ENCODE data around the gene UTP3.
A peak's percentile ranks its signal among the peaks of the same experiment; 100 is the strongest.
"Not testable (repeated sequence)": the region's sequence is repeated elsewhere in the genome, so short reads cannot be mapped to it uniquely, and the experiment has no call there.

Gene UTP3, protein sequence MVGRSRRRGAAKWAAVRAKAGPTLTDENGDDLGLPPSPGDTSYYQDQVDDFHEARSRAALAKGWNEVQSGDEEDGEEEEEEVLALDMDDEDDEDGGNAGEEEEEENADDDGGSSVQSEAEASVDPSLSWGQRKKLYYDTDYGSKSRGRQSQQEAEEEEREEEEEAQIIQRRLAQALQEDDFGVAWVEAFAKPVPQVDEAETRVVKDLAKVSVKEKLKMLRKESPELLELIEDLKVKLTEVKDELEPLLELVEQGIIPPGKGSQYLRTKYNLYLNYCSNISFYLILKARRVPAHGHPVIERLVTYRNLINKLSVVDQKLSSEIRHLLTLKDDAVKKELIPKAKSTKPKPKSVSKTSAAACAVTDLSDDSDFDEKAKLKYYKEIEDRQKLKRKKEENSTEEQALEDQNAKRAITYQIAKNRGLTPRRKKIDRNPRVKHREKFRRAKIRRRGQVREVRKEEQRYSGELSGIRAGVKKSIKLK

DNA sequence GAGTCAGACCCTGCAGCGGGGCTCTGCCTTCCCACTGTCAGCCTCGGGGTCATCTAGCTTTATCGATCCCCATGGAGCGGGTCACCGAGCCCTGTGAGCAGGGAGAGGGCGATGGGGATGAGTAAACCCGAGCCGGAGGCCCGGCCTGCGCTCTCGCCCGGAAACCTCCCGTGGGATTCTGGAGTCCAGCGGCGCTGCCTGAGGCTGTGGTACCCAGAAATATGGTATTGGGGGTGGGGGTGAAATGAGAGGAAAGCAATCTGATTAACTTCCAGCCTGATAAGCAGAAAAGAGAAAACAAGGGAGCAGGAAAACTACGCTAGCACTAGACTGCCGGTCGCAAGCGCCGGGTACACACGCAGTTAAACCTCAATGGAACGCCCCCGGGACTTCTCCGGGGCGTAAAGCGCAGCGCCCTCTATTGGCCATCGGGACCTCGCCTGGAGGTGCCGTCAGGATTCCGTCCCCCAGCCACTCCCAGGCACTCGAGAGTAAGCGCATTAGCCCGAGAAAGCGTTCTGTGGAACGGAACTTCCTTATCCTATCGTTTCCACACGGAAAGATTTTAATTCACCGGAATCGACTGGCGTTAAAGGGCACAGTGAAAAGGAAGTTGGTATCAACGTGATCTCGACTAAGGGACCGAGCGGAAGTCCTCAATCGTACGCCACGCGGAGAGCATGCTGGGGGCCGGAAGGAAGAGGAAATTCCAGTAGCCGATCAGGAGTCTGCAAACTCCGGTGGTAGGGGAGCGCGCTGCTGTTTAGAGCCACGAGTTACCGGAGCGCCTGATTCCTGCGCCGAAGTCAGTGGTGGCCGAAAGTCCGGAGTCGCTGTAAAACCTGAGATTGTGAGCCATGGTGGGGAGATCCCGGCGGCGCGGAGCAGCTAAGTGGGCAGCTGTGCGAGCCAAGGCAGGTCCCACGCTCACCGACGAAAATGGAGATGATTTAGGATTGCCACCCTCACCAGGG is at the start of gene UTP3:
TSS of gene UTP3 (plus strand) at position 712 of the 974 bp plus-strand sequence. CDS start at position 858, 146 bp downstream.
- Histone ChIP-seq H3K27me3 (ENCODE audit: control insufficient read depth, insufficient read depth, low read length) (no peaks in the 10 kb centered on the region), H3K9ac (ENCODE audit: low read length) (peak within 1 kb of the TSS; percentile 93), H3K4me1 (ENCODE audit: control insufficient read depth, insufficient read depth, low read length) (peaks cover 14% of the 10 kb centered on the region), H3K4me3 (ENCODE audit: low read length) (peak within 1 kb of the TSS; percentile 97), H3K36me3 (ENCODE audit: control insufficient read depth, insufficient read depth, low read length) (peaks cover 2% of the 10 kb centered on the region), H3K27ac (ENCODE audit: low read depth, low read length) (peak within 1 kb of the TSS; percentile 94)

DNA sequence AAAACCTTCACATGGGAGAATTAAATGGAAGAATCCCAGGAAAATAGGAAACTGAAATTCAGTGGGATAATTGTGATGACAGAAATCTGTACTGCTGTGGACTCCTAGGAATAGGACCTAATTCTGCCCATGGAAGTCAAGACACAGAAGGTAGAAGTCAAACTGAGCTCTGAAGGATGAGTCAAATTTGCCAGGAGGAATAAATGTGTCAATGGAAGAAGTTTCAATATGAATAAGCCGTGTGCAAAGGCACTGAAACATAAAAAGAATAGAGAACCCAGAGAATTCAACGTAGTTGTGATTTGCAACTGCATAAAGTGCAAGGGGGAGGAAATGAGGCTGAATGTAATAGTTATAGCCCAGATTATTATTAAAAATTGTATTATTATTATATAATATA is 48.1 kb upstream of the UTP3 start:
- Histone ChIP-seq H3K27me3 (ENCODE audit: control insufficient read depth, insufficient read depth, low read length) (no peaks in the 10 kb centered on the region), H3K27ac (ENCODE audit: low read depth, low read length) (no peak overlapping the region), H3K9ac (ENCODE audit: low read length) (no peak overlapping the region), H3K36me3 (ENCODE audit: control insufficient read depth, insufficient read depth, low read length) (no peaks in the 10 kb centered on the region), H3K4me3 (ENCODE audit: low read length) (no peak overlapping the region), H3K4me1 (ENCODE audit: control insufficient read depth, insufficient read depth, low read length) (peaks cover 3% of the 10 kb centered on the region)

DNA sequence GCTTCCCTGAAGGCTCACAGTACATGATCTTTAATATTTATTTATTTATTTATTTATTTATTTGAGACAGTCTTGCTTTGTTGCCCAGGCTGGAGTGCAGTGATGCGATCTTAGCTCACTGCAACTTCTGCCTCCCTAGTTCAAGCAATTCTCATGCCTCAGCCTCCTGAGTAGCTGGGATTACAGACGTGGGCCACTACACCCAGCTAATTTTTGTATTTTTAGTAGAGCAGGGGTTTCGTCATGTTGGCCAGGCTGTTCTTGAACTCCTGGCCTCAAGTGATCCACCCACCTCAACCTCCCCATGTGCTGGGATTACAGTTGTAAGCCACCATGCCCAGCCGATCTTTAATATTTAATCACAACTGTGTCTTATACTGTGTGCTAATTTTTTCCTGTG is 37.6 kb upstream of the UTP3 start:
- not testable (repeated sequence) for H3K27ac ChIP-seq (ENCODE audit: low read depth, low read length); H3K27me3 ChIP-seq (ENCODE audit: control insufficient read depth, insufficient read depth, low read length); H3K9ac ChIP-seq (ENCODE audit: low read length); H3K4me1 ChIP-seq (ENCODE audit: control insufficient read depth, insufficient read depth, low read length); H3K36me3 ChIP-seq (ENCODE audit: control insufficient read depth, insufficient read depth, low read length); H3K4me3 ChIP-seq (ENCODE audit: low read length)

DNA sequence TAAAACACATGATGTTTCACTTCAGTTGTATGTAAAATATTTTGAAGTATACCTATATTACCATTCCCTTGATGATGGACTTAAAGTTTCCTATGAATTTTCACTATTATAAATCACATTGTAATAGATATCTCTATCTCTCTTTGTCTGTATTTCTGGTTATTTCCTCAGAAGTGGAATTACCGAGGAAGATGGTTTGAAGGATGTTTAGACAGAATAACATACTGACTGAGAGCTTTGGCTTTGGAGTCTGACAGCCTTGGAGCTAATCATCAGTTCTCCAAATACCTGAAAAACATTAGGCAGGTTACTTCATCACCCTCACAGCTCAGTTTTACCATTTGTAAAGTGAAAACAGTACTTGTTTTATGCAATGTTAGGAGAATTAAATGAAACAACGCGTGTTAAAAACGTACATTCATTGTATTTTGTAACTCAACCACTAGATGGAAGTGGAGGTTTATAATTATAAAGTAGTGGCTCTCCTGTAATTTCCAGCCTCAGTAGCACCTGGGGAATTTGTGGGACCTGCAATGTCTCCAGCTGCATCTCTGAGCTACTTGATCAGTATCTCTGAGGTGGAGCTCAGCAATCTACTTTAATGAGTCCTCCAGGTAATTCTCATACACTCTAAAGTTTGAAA is 36.3 kb upstream of the UTP3 start:
- Histone ChIP-seq H3K4me3 (ENCODE audit: low read length) (no peak overlapping the region), H3K36me3 (ENCODE audit: control insufficient read depth, insufficient read depth, low read length) (no peaks in the 10 kb centered on the region), H3K27ac (ENCODE audit: low read depth, low read length) (no peak overlapping the region), H3K4me1 (ENCODE audit: control insufficient read depth, insufficient read depth, low read length) (no peaks in the 10 kb centered on the region), H3K27me3 (ENCODE audit: control insufficient read depth, insufficient read depth, low read length) (no peaks in the 10 kb centered on the region), H3K9ac (ENCODE audit: low read length) (peak overlapping the region; percentile 27)

DNA sequence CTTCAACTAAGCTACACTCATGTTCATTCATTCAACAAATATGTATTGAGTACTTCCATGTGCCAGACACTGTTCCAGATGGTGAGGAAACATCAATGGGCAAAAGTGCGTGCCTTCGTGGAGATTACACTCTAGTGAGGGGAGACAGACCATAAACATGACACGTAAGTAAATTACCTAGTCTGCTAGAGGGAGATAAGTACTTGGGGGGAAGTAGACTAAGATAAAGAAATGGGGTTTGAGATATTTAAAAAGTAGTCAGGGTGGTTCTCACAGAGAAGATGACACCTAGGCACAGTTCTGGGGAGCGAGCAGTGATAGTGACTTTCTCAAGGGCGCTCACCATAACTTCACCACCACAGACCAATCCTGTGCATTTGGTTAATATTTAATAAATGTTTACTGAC is 33.7 kb upstream of the UTP3 start:
- Histone ChIP-seq H3K9ac (ENCODE audit: low read length) (no peak overlapping the region), H3K4me3 (ENCODE audit: low read length) (no peak overlapping the region), H3K36me3 (ENCODE audit: control insufficient read depth, insufficient read depth, low read length) (no peaks in the 10 kb centered on the region), H3K27ac (ENCODE audit: low read depth, low read length) (no peak overlapping the region), H3K4me1 (ENCODE audit: control insufficient read depth, insufficient read depth, low read length) (no peaks in the 10 kb centered on the region), H3K27me3 (ENCODE audit: control insufficient read depth, insufficient read depth, low read length) (peaks cover 2% of the 10 kb centered on the region)

DNA sequence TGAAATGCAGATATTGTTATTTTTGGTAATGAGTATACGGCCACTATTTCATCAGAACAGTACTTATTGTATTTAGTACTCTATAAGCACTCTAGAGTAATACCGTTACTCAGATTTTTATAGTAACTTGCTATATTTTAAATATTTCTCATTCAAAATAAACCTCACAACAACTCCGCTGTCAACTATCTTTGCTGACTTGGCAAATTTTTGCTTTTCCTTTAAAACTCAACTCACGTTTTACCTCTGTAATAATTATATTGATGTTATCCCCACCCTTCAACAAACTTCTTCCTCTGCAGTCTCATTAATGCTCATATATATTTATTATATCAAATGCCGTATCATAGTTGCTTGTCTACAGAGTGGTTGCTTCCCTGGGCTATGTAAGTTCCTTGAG is 31.0 kb upstream of the UTP3 start:
- H3K9ac ChIP-seq (ENCODE audit: low read length) = no peak overlapping the region
- no peaks in the 10 kb centered on the region for H3K4me1 ChIP-seq (ENCODE audit: control insufficient read depth, insufficient read depth, low read length)
- no peaks in the 10 kb centered on the region for H3K36me3 ChIP-seq (ENCODE audit: control insufficient read depth, insufficient read depth, low read length)
- H3K4me3 ChIP-seq (ENCODE audit: low read length) = no peak overlapping the region
- H3K27ac ChIP-seq (ENCODE audit: low read depth, low read length) = no peak overlapping the region
- peaks cover 2% of the 10 kb centered on the region for H3K27me3 ChIP-seq (ENCODE audit: control insufficient read depth, insufficient read depth, low read length)

DNA sequence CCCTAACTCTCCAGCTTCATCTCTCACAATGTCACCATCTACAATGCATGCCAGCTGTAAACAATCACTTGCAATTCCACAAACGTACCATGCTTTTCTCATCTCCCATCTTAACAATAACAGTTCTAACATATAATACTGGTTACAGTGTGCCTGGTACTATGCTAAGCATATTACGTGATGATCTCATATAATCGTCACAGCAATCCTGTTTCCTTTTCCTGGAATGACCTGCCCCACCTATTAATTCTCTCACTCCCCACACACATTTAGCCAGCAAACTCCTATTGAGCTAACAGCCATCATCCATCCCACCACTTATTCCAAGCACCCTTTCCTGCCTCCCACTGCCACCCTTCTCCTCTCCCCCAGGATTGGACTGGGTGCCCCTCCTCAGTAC is 29.9 kb upstream of the UTP3 start:
- Histone ChIP-seq H3K4me3 (ENCODE audit: low read length) (no peak overlapping the region), H3K27me3 (ENCODE audit: control insufficient read depth, insufficient read depth, low read length) (peaks cover 2% of the 10 kb centered on the region), H3K27ac (ENCODE audit: low read depth, low read length) (no peak overlapping the region), H3K9ac (ENCODE audit: low read length) (no peak overlapping the region), H3K4me1 (ENCODE audit: control insufficient read depth, insufficient read depth, low read length) (no peaks in the 10 kb centered on the region), H3K36me3 (ENCODE audit: control insufficient read depth, insufficient read depth, low read length) (no peaks in the 10 kb centered on the region)

DNA sequence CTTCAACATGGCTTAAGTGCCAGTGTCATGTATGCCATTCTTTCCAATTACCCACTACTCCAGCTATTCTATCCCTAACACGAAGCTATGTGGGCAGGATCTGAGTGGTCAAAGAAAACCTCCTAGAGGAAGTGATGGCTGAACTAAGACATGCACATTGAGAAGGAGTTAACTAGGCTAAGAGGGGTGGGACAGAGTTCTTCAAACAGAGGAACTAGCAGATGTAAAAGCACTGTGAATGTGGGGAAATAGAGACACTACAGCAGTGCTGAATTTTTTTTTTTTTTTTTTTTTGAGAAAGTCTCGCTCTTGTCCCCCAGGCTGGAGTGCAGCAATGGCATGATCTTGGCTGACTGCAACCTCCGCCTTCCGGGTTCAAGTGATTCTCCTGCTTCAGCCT is 28.2 kb upstream of the UTP3 start:
- H3K27me3 ChIP-seq (ENCODE audit: control insufficient read depth, insufficient read depth, low read length) = peaks cover 2% of the 10 kb centered on the region
- no peaks in the 10 kb centered on the region for H3K4me1 ChIP-seq (ENCODE audit: control insufficient read depth, insufficient read depth, low read length)
- no peak overlapping the region for H3K4me3 ChIP-seq (ENCODE audit: low read length)
- no peaks in the 10 kb centered on the region for H3K36me3 ChIP-seq (ENCODE audit: control insufficient read depth, insufficient read depth, low read length)
- H3K9ac ChIP-seq (ENCODE audit: low read length) = no peak overlapping the region
- no peak overlapping the region for H3K27ac ChIP-seq (ENCODE audit: low read depth, low read length)

DNA sequence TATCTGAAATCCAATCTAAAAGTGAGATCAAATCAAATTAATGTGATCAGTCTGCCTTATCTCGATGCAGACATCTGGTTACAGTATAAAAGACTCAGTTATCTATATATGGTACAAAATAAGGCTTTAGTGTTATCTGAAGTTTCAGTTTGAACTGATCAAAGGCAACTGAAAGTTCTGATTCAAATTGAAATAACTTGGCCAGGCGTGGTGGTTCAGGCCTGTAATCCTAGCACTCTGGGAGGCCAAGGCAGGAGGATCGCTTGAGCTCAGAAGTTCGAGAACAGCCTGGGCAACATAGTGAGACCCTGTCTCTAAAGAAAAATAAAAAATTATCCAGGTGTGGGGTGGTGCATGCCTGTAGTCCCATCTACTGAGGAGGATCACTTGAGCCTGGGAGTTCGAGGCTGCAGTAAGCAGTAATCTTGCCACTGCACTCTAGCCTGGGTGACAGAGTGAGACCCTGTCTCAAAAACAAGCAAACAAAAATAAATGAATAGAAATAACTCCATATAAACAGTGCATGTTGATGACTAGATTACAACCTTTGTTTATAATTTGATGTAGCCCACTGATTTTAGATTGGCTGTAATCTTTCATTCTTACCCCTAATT is 26.9 kb upstream of the UTP3 start:
- H3K4me1 ChIP-seq (ENCODE audit: control insufficient read depth, insufficient read depth, low read length); H3K9ac ChIP-seq (ENCODE audit: low read length); H3K4me3 ChIP-seq (ENCODE audit: low read length); H3K27ac ChIP-seq (ENCODE audit: low read depth, low read length); H3K27me3 ChIP-seq (ENCODE audit: control insufficient read depth, insufficient read depth, low read length); H3K36me3 ChIP-seq (ENCODE audit: control insufficient read depth, insufficient read depth, low read length): not testable (repeated sequence)

DNA sequence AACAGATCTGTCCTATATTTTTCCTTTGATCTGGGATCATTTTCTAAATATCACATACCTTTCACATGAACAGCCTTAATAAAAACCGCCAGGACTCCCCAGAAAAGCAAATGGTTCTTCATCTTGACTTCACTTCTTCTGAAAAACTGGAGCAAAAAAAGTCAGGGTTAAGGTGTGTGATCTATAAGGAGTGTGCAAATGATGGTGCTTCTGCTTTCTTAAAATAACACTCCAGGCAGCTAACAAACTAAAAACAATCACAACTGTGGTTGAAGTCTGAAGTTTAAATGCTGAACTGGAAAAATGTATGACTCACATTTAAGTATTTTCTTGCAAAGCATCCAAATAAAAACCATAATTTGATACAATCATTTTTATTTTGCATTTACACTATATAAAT is 22.0 kb upstream of the UTP3 start, which contains the start of gene JCHAIN:
TSS of gene JCHAIN (minus strand) at position 140 of the 400 bp plus-strand sequence. CDS start at position 122, 18 bp downstream.
- Histone ChIP-seq H3K36me3 (ENCODE audit: control insufficient read depth, insufficient read depth, low read length) (no peaks in the 10 kb centered on the region), H3K27me3 (ENCODE audit: control insufficient read depth, insufficient read depth, low read length) (no peaks in the 10 kb centered on the region), H3K27ac (ENCODE audit: low read depth, low read length) (no peak within 1 kb of the TSS), H3K4me3 (ENCODE audit: low read length) (no peak within 1 kb of the TSS), H3K9ac (ENCODE audit: low read length) (no peak within 1 kb of the TSS), H3K4me1 (ENCODE audit: control insufficient read depth, insufficient read depth, low read length) (no peaks in the 10 kb centered on the region)

DNA sequence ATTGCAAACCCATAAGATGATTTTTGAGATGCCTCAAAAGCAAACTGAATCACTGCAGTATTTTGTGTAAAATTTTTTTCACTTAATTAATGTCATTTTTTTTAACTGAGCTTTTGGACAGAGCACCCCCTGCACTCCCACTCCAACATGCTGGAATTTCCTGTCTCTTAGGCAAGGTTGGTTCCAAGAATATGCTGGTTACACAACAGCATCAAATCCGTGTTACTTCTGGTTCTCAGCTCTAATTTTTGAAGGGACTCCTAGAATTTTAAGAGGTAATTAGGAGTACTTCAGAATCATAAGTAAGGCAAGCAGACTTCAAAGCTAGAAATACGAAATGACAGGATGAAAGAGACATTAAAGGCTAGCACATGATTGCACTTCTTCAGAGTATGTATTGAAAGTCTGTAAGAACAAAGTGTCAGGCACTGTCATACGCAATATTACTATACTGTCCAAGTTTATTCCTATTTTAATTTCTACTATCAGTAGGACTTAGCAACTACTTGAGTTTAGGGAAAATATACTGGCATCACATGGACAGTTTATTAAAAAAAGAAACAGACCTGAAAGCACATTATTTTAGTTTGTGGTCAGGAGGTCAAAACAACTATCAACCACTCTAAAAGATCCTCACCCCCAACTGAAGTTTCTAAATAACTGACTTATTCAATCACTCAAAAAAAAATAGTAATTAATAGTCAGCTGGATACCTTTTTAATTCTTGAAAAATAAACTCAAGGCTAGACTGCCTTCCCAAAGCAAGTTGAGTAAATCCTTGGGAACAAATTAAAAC is 20.4 kb upstream of the UTP3 start:
- Histone ChIP-seq H3K36me3 (ENCODE audit: control insufficient read depth, insufficient read depth, low read length) (no peaks in the 10 kb centered on the region), H3K4me1 (ENCODE audit: control insufficient read depth, insufficient read depth, low read length) (no peaks in the 10 kb centered on the region), H3K9ac (ENCODE audit: low read length) (no peak overlapping the region), H3K27ac (ENCODE audit: low read depth, low read length) (no peak overlapping the region), H3K4me3 (ENCODE audit: low read length) (no peak overlapping the region), H3K27me3 (ENCODE audit: control insufficient read depth, insufficient read depth, low read length) (no peaks in the 10 kb centered on the region)

All from rectal smooth muscle tissue (tissue), 1 donor.